Chondrocyte (in vitro differentiated cells): ENCODE results near the gene LMF2. TPM values are rescaled to one million over a fixed set of nuclear protein-coding genes. Genes with fewer than 3 reads are reported as not detected.

ENCODE experiments used
- DNase-seq: peaks from one replicate; pipeline ENCODE4 v3.0.0; 2021; ENCODE audit warnings: mixed read lengths, low spot score
- H3K27ac Mint-ChIP-seq: one replicate; pipeline ENCODE4 v1.8.0; 2021; ENCODE audit warnings: mild to moderate bottlenecking, moderate library complexity, mixed read lengths; ENCODE audit not compliant: unreplicated experiment
- H3K27me3 Mint-ChIP-seq: 2 replicates; pipeline ENCODE4 v1.8.0; 2021; ENCODE audit warnings: low read depth, mixed read lengths
- H3K36me3 Mint-ChIP-seq: 2 replicates; pipeline ENCODE4 v1.8.0; 2021; ENCODE audit warnings: low read depth, mixed read lengths
- H3K4me1 Mint-ChIP-seq: 2 replicates; pipeline ENCODE4 v1.8.0; 2021; ENCODE audit warnings: low read depth, mild to moderate bottlenecking, mixed read lengths
- H3K4me3 Mint-ChIP-seq: one replicate; pipeline ENCODE4 v1.8.0; 2021; ENCODE audit warnings: mild to moderate bottlenecking, moderate library complexity, mixed read lengths; ENCODE audit not compliant: unreplicated experiment
- H3K9me3 Mint-ChIP-seq: 2 replicates; pipeline ENCODE4 v1.8.0; 2021; ENCODE audit warnings: low read depth, mixed read lengths
- total RNA-seq: library from RNA; stranded (reverse); gene quantifications from 3 replicates; pipeline ENCODE4 v1.2.1, GENCODE V29; 2021
- TF ChIP-seq, protein P1 (sequence below): fragments of 200-600 bp; sonication (generic); IDR thresholded peaks from 2 replicates; pipeline ENCODE4 v1.5.0; 2021; ENCODE audit warnings: antibody characterized with exemption, mild to moderate bottlenecking, moderate library complexity

LMF2 gene
- total RNA-seq, 1 donor from 2014 or later = 120 TPM

DNA sequence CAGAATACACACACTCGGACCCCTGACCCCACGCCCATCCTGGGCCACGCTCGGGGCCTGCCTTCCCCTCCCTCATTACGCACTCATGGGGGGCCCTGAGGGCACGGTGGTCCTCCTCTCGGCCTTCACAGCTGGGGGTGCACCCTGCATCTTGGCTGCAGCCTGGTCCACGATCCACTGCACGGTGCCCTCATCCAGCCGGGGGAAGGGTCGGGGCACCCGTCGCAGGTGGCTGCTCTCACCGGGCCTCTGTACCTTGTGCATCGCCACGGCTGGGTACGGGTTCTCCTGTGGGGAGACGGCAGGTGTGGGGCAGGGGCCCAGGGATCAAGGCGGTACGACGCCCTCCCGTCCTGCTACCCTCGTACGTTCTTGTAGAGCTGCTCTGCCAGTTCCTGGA, 43.1 kb downstream of the LMF2 start:
- Mint-ChIP-seq H3K4me3 (no peak overlapping the region), H3K4me1 (no peaks in the 10 kb centered on the region), H3K36me3 (peaks cover 19% of the 10 kb centered on the region), H3K9me3 (no peaks in the 10 kb centered on the region), H3K27ac (no peak overlapping the region), H3K27me3 (no peaks in the 10 kb centered on the region)
- TF ChIP-seq, protein P1, sequence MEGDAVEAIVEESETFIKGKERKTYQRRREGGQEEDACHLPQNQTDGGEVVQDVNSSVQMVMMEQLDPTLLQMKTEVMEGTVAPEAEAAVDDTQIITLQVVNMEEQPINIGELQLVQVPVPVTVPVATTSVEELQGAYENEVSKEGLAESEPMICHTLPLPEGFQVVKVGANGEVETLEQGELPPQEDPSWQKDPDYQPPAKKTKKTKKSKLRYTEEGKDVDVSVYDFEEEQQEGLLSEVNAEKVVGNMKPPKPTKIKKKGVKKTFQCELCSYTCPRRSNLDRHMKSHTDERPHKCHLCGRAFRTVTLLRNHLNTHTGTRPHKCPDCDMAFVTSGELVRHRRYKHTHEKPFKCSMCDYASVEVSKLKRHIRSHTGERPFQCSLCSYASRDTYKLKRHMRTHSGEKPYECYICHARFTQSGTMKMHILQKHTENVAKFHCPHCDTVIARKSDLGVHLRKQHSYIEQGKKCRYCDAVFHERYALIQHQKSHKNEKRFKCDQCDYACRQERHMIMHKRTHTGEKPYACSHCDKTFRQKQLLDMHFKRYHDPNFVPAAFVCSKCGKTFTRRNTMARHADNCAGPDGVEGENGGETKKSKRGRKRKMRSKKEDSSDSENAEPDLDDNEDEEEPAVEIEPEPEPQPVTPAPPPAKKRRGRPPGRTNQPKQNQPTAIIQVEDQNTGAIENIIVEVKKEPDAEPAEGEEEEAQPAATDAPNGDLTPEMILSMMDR = no peak
- DNase-seq = no peak

DNA sequence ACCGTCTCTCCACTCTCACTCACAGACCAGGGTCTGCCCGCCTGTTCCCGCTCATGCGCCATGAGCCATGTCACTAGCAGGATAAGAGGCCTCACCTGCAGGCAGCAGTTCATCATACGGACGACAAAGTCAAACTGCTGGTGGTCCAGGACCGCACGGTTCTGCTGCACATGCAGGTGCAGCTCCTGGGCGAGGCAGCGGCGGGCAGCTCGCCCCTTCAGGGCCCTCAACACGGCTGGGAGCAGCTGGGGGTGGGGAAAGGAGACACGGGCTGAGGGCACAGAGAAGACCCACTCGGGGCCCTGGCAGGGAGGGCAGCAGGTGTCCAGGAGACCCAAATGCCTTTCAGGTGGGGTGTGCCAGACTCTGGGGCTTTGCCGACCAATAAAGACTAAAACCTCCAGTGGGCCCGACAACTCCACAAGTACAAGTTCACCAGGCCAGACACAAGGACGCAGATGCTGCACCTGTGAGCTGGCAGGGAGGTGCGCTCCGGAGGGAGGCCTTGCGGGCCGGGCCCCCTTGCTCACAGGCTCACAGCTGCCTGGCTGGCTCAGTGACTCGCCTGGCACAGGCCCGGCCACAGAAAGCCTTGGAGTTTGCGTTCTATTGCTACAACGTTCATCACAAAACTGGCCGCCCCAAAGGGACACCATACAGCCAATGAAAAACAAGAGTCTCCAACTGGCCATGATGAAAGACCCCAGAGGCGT, 44.2 kb downstream of the LMF2 start:
- TF ChIP-seq, protein P1 = no peak
- no peak for DNase-seq
- H3K4me1 Mint-ChIP-seq = no peaks in the 10 kb centered on the region
- peaks cover 24% of the 10 kb centered on the region for H3K36me3 Mint-ChIP-seq
- no peaks in the 10 kb centered on the region for H3K9me3 Mint-ChIP-seq
- no peak overlapping the region for H3K4me3 Mint-ChIP-seq
- H3K27ac Mint-ChIP-seq = no peak overlapping the region
- H3K27me3 Mint-ChIP-seq = no peaks in the 10 kb centered on the region

DNA sequence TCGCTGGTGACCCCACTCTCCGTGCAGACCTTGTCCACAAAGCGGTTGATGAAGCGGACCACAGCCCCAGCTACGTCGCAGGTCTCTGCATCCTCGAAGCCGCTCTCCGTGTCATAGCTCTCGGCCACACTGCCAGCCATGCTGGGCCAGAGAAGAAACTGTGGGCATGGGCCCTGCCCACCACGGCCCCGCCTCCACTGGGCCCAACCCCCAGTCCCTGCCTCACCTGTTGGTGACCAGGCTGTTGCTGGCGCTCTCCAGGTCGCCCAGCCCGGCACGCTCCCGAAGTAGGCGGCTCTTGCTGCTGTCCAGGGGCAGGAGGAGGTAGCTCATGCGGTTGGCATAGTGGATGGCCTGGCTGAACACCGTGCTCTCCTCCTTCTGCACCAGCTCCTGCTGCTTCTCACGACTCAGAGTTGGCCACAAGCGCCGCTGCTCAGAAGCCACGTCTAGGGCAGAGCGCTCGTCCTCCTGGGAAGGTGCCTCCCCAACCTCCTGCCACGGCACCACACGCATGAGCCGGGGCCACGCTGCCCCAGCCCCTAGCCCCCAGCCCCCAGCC, 45.4 kb downstream of the LMF2 start:
- TF ChIP-seq, protein P1 = no peak
- Mint-ChIP-seq H3K4me3 (no peak overlapping the region), H3K27ac (no peak overlapping the region), H3K9me3 (no peaks in the 10 kb centered on the region), H3K4me1 (no peaks in the 10 kb centered on the region), H3K36me3 (peaks cover 28% of the 10 kb centered on the region), H3K27me3 (no peaks in the 10 kb centered on the region)
- no peak for DNase-seq

DNA sequence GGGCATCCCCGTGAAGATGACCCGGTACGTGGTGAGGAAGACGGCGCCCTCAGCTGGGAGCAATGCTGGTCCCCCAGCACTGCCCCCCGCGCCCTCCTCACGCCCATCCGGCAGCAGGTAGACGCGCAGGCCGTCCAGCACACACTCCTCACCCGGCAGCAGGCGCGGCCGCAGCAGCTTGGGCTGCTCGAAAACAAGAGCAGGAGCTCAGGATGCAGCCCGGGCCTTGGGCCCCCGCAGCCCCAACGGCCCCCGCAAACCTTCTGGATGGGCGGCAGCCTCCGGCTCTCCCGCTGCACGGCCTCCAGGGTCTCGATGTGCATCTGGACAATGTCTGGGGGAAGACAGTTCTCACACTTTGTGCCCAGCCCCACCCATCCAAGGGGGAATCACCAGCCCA, 46.0 kb downstream of the LMF2 start:
- Mint-ChIP-seq H3K36me3 (peaks cover 25% of the 10 kb centered on the region), H3K27me3 (no peaks in the 10 kb centered on the region), H3K4me3 (no peak overlapping the region), H3K9me3 (no peaks in the 10 kb centered on the region), H3K27ac (no peak overlapping the region), H3K4me1 (no peaks in the 10 kb centered on the region)
- no peak for DNase-seq
- TF ChIP-seq, protein P1 = no peak

DNA sequence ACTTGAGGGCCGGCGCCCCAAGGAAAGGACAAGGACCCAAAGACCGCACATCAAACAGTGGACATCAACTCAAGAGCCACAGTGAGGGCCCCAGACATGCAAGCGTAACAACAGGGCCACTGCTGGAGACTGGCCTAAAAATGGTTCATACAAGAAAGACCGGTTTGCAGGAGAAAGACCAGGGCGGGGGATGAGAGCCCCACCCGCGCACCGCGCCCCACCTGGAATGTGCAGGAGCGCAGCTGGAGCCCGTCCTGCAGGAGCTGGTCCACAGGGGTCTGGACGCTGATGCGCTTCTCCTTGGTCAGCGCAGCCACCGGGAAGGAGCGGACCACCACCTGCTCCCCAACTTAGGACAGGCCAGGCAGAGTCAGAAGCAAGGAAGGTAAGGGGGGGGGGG, 46.6 kb downstream of the LMF2 start:
- Mint-ChIP-seq H3K4me3 (no peak overlapping the region), H3K36me3 (peaks cover 24% of the 10 kb centered on the region), H3K27me3 (no peaks in the 10 kb centered on the region), H3K4me1 (no peaks in the 10 kb centered on the region), H3K9me3 (no peaks in the 10 kb centered on the region), H3K27ac (no peak overlapping the region)
- TF ChIP-seq, protein P1 = no peak
- DNase-seq = no peak
